Measurements from ENCODE around the gene MYCBP2. TPM values are rescaled to one million over a fixed set of nuclear protein-coding genes. Genes with fewer than 3 reads are reported as not detected.

Gene MYCBP2
- polyA plus RNA-seq, 1 of the 3 experiments (the other 2 are of a cell fraction), result 18.5 TPM

GRCh38 chr13:77218274-77218673, 108.6 kb downstream of the MYCBP2 start:
- no peak overlapping the region for H3K4me2 ChIP-seq
- H3K9ac ChIP-seq, result no peak overlapping the region
- H3K9me2 ChIP-seq, result no peaks in the 10 kb centered on the region
- 94% methylated on average over 4 of the region's 4 CpGs for WGBS (ENCODE audit: low lambda C conversion rate)
- DNase-seq, result no peak
- H2AFZ ChIP-seq (ENCODE audit: low read depth), result no peak overlapping the region
- H4K20me1 ChIP-seq (ENCODE audit: insufficient read depth), result no peaks in the 10 kb centered on the region
- ChIA-PET POLR2A (no interaction called here), CTCF (interaction anchor here (0.6 to 1.5 kb wide), 2 partner anchors 13 to 187 kb away, joined by 3 to 5 read pairs; no protein-coding TSS in a partner anchor)
- peaks cover 0 to 19% of the 10 kb centered on the region in 2 experiments; a peak in 2 of 4 replicates for H3K4me1 ChIP-seq (ENCODE audit: control insufficient read depth in 1 of 2, insufficient read depth in 2 of 2, low read depth in 1 of 2, low read length in 1 of 2)
- TF ChIP-seq TAF1 (IDR thresholded peaks at IDR 0.05; ENCODE audit: borderline replicate concordance, low read depth, low read length), result no peak
- TF ChIP-seq TEAD4 (IDR thresholded peaks at IDR 0.05; ENCODE audit: borderline replicate concordance, insufficient read depth), result no peak
- no peak for TF ChIP-seq SIN3A (IDR thresholded peaks at IDR 0.05; ENCODE audit: borderline replicate concordance, low read depth, low read length)
- no peak for TF ChIP-seq PBX3 (IDR thresholded peaks at IDR 0.05)
- TF ChIP-seq MXI1 (IDR thresholded peaks at IDR 0.05; ENCODE audit: low read depth, low read length), result no peak
- H3K4me3 ChIP-seq (ENCODE audit: low read depth in 2 of 2, low read length in 1 of 2), result no peak overlapping the region
- no peaks in the 10 kb centered on the region for H3K79me2 ChIP-seq (ENCODE audit: insufficient read depth)
- no peaks in the 10 kb centered on the region for H3F3A ChIP-seq (replicated peaks; ENCODE audit: insufficient read depth)
- no peaks in the 10 kb centered on the region for H3K27me3 ChIP-seq (ENCODE audit: insufficient read depth)
- peaks cover 15 to 58% of the 10 kb centered on the region in 2 experiments for H3K36me3 ChIP-seq (replicated peaks in 1 of 2; ENCODE audit: control insufficient read depth in 1 of 2, insufficient read depth in 2 of 2, low read length in 1 of 2)
- H3K27ac ChIP-seq (ENCODE audit: low read depth in 2 of 2, low read length in 1 of 2), result no peak overlapping the region; a peak in 1 of 4 replicates
- no peaks in the 10 kb centered on the region for H3K9me3 ChIP-seq

GRCh38 chr13:77215543-77215942, 111.4 kb downstream of the MYCBP2 start:
- Histone ChIP-seq H3K27me3 (ENCODE audit: insufficient read depth) (no peaks in the 10 kb centered on the region), H4K20me1 (ENCODE audit: insufficient read depth) (no peaks in the 10 kb centered on the region), H3K4me1 (ENCODE audit: control insufficient read depth in 1 of 2, insufficient read depth in 2 of 2, low read depth in 1 of 2, low read length in 1 of 2) (peaks cover 0 to 7% of the 10 kb centered on the region in 2 experiments; a peak in 2 of 4 replicates), H3K9me3 (no peaks in the 10 kb centered on the region), H3K9ac (no peak overlapping the region), H3K27ac (ENCODE audit: low read depth in 2 of 2, low read length in 1 of 2) (no peak overlapping the region), H3K4me3 (ENCODE audit: low read depth in 2 of 2, low read length in 1 of 2) (no peak overlapping the region), H3K9me2 (no peaks in the 10 kb centered on the region), H3F3A (replicated peaks; ENCODE audit: insufficient read depth) (no peaks in the 10 kb centered on the region), H3K79me2 (ENCODE audit: insufficient read depth) (0 out of 2 replicates have a peak, but pooled peaks cover 3% of the 10 kb centered on the region), H3K4me2 (no peak overlapping the region), H2AFZ (ENCODE audit: low read depth) (no peak overlapping the region), H3K36me3 (replicated peaks in 1 of 2; ENCODE audit: control insufficient read depth in 1 of 2, insufficient read depth in 2 of 2, low read length in 1 of 2) (peaks cover 15 to 54% of the 10 kb centered on the region in 2 experiments)
- 95% methylated on average over 2 of the region's 2 CpGs for WGBS (ENCODE audit: low lambda C conversion rate)
- ChIA-PET POLR2A (no interaction called here), CTCF (no interaction called here)
- no peak for DNase-seq
- TF ChIP-seq EP300 (IDR thresholded peaks at IDR 0.05; ENCODE audit: borderline replicate concordance in 1 of 2, low read depth in 1 of 2, low read length in 1 of 2) (no peak), CHD2 (IDR thresholded peaks at IDR 0.05; ENCODE audit: low read length, partially characterized antibody) (no peak), TAF1 (IDR thresholded peaks at IDR 0.05; ENCODE audit: borderline replicate concordance, low read depth, low read length) (no peak), PBX3 (IDR thresholded peaks at IDR 0.05) (no peak), RFX5 (IDR thresholded peaks at IDR 0.05; ENCODE audit: low read length) (no peak), REST (IDR thresholded peaks at IDR 0.05; ENCODE audit: low read depth, low read length) (no peak), FOXM1 (IDR thresholded peaks at IDR 0.05; ENCODE audit: low read depth) (no peak), RXRA (IDR thresholded peaks at IDR 0.05; ENCODE audit: borderline replicate concordance, low read depth) (no peak), SIN3A (IDR thresholded peaks at IDR 0.05; ENCODE audit: borderline replicate concordance, low read depth, low read length) (no peak), USF1 (IDR thresholded peaks at IDR 0.05; ENCODE audit: borderline replicate concordance, low read depth) (no peak), ZBTB33 (IDR thresholded peaks at IDR 0.05; ENCODE audit: borderline replicate concordance, low read depth) (no peak), IRF3 (IDR thresholded peaks at IDR 0.05; ENCODE audit: low read depth, low read length) (no peak), RCOR1 (IDR thresholded peaks at IDR 0.05; ENCODE audit: low read length) (no peak), YY1 (IDR thresholded peaks at IDR 0.05; ENCODE audit: low read depth) (no peak)
